ENCODE results near the gene SHISAL2B. TPM values are rescaled to one million over a fixed set of nuclear protein-coding genes. Genes with fewer than 3 reads are reported as not detected.

SHISAL2B gene
- total and polyA plus RNA-seq, 7 donors, result not detected

- 83 to 86% methylated on average over 4 of the region's 4 CpGs for WGBS, 2 donors
- DNase-seq, result no peak
These were observed 10.0 kb upstream of the SHISAL2B start for GRCh38 chr5:64680289-64680688.

GRCh38 chr5:64682608-64683007 is 7.7 kb upstream of the SHISAL2B start:
- no peaks in the 10 kb centered on the region for H3K4me1 ChIP-seq
- TF ChIP-seq CTCF (IDR thresholded peaks at IDR 0.05) (no peak), POLR2AphosphoS5 (IDR thresholded peaks at IDR 0.05) (no peak), EP300 (IDR thresholded peaks at IDR 0.05) (no peak), POLR2A (IDR thresholded peaks at IDR 0.05) (no peak)
- H3K4me3 ChIP-seq, result no peak overlapping the region
- DNase-seq, result no peak
- H3K27ac ChIP-seq, result no peak overlapping the region
- no peaks in the 10 kb centered on the region for H3K9me3 ChIP-seq
- no peaks in the 10 kb centered on the region for H3K36me3 ChIP-seq
- WGBS, 2 donors, result 92 to 95% methylated on average over 7 of the region's 7 CpGs
- H3K27me3 ChIP-seq, result no peaks in the 10 kb centered on the region
- intact Hi-C loops (cut with DNase I), result no loop called here

More at GRCh38 chr5:64680289-64680688, 10.0 kb upstream of the SHISAL2B start:
- no peak for TF ChIP-seq EP300 (IDR thresholded peaks at IDR 0.05)
- no peak for TF ChIP-seq CTCF (IDR thresholded peaks at IDR 0.05)
- no peak for TF ChIP-seq POLR2A (IDR thresholded peaks at IDR 0.05)
- TF ChIP-seq POLR2AphosphoS5 (IDR thresholded peaks at IDR 0.05), result no peak
- Histone ChIP-seq H3K9me3 (no peaks in the 10 kb centered on the region), H3K4me1 (no peaks in the 10 kb centered on the region), H3K27ac (no peak overlapping the region), H3K4me3 (no peak overlapping the region), H3K36me3 (no peaks in the 10 kb centered on the region), H3K27me3 (no peaks in the 10 kb centered on the region)
- intact Hi-C loops (cut with DNase I), result no loop called here

GRCh38 chr5:64685866-64686265 is 4.4 kb upstream of the SHISAL2B start:
- TF ChIP-seq CTCF (IDR thresholded peaks at IDR 0.05) (no peak), POLR2AphosphoS5 (IDR thresholded peaks at IDR 0.05) (no peak), POLR2A (IDR thresholded peaks at IDR 0.05) (no peak), EP300 (IDR thresholded peaks at IDR 0.05) (no peak)
- peaks cover 0 to 10% (median 10%) of the 10 kb centered on the region in 4 donors for H3K4me1 ChIP-seq
- no peak for DNase-seq
- H3K9me3 ChIP-seq, result no peaks in the 10 kb centered on the region
- H3K36me3 ChIP-seq, result no peaks in the 10 kb centered on the region
- no peak overlapping the region for H3K4me3 ChIP-seq
- WGBS, 2 donors, result 62 to 65% methylated on average over 5 of the region's 5 CpGs
- H3K27me3 ChIP-seq, result peaks cover 0 to 13% (median 8%) of the 10 kb centered on the region in 3 donors
- no peak overlapping the region for H3K27ac ChIP-seq
- intact Hi-C loops (cut with DNase I), result no loop called here

GRCh38 chr5:64688391-64688790 is 1.9 kb upstream of the SHISAL2B start:
- no peaks in the 10 kb centered on the region for H3K36me3 ChIP-seq
- DNase-seq, result no peak
- no peaks in the 10 kb centered on the region for H3K9me3 ChIP-seq
- intact Hi-C loops (cut with DNase I), result no loop called here
- H3K27me3 ChIP-seq, result peaks cover 0 to 31% (median 9%) of the 10 kb centered on the region in 3 donors
- TF ChIP-seq POLR2AphosphoS5 (IDR thresholded peaks at IDR 0.05) (no peak), CTCF (IDR thresholded peaks at IDR 0.05) (no peak), EP300 (IDR thresholded peaks at IDR 0.05) (no peak), POLR2A (IDR thresholded peaks at IDR 0.05) (no peak)
- 67 to 77% methylated on average over 3 of the region's 3 CpGs for WGBS, 2 donors
- no peak overlapping the region for H3K27ac ChIP-seq
- H3K4me1 ChIP-seq, result peaks cover 0 to 12% (median 10%) of the 10 kb centered on the region in 4 donors
- no peak overlapping the region for H3K4me3 ChIP-seq

GRCh38 chr5:64688965-64689364 is 1.3 kb upstream of the SHISAL2B start:
- Histone ChIP-seq H3K27ac (no peak overlapping the region), H3K4me1 (peaks cover 0 to 12% (median 10%) of the 10 kb centered on the region in 4 donors), H3K4me3 (no peak overlapping the region), H3K36me3 (no peaks in the 10 kb centered on the region), H3K27me3 (peaks cover 0 to 31% (median 9%) of the 10 kb centered on the region in 3 donors), H3K9me3 (no peaks in the 10 kb centered on the region)
- no peak for DNase-seq
- WGBS, 2 donors, result 67 to 78% methylated on average over 3 of the region's 3 CpGs
- TF ChIP-seq POLR2A (IDR thresholded peaks at IDR 0.05) (no peak), POLR2AphosphoS5 (IDR thresholded peaks at IDR 0.05) (no peak), CTCF (IDR thresholded peaks at IDR 0.05) (no peak), EP300 (IDR thresholded peaks at IDR 0.05) (no peak)
- intact Hi-C loops (cut with DNase I), result no loop called here
